IMR-90 (cell line): ENCODE data around the gene DCN. TPM values are rescaled to one million over a fixed set of nuclear protein-coding genes. Genes with fewer than 3 reads are reported as not detected.

ENCODE experiments used
- ATAC-seq: fragments of 200-7000 bp; cut with Tn5 transposase; 2 replicates; pipeline ENCODE4 v1.9.1; 2020; ENCODE audit warnings: low read depth, mild to moderate bottlenecking, moderate library complexity
- BruUV-seq: library from RNA; stranded (reverse); fragments of 400-500 nt; replicated peaks from 2 replicates; lab custom pipeline; 2021; lab: Mats Ljungman, UMichigan
- CTCF ChIA-PET: fragments of 300-600 bp; formaldehyde crosslinking; extraction: SDS; loops from one replicate; lab custom pipeline; 2021; ENCODE audit warnings: antibody characterized with exemption; lab: Yijun Ruan, JAX
- POLR2A ChIA-PET: fragments of 300-600 bp; sonication (Branson Sonifier 250); formaldehyde crosslinking; loops from one replicate; lab custom pipeline; 2022; ENCODE audit warnings: antibody characterized with exemption; ENCODE audit not compliant: unreplicated experiment; lab: Charles Lee
- DNase-seq: peaks from one replicate; pipeline ENCODE4 v3.0.0; 2013
- H2AFZ ChIP-seq: replicated peaks from 2 replicates; pipeline ENCODE3; 2013; ENCODE audit warnings: low read length, mild to moderate bottlenecking; ENCODE audit not compliant: poor library complexity
- H2AK5ac ChIP-seq: 2 replicates; pipeline ENCODE4 v1.6.1; 2013; ENCODE audit warnings: low read depth, low read length, inconsistent platforms
- H2AK9ac ChIP-seq: replicated peaks from 2 replicates; pipeline ENCODE3; 2013; ENCODE audit warnings: mild to moderate bottlenecking, low read depth, low read length, moderate library complexity; ENCODE audit not compliant: poor library complexity
- H2BK120ac ChIP-seq: 2 replicates; pipeline ENCODE4 v1.6.1; 2013; ENCODE audit warnings: low read depth, low read length, inconsistent platforms
- H2BK15ac ChIP-seq: 3 replicates; pipeline ENCODE4 v1.6.1; 2013; ENCODE audit warnings: low read depth, low read length, inconsistent platforms
- H2BK20ac ChIP-seq: 2 replicates; pipeline ENCODE4 v1.6.1; 2013; ENCODE audit warnings: low read depth, mild to moderate bottlenecking, inconsistent platforms, low read length, moderate library complexity
- H2BK5ac ChIP-seq: 2 replicates; pipeline ENCODE4 v1.6.1; 2013; ENCODE audit warnings: mild to moderate bottlenecking, low read depth, low read length, inconsistent platforms; ENCODE audit not compliant: poor library complexity, severe bottlenecking
- H3K14ac ChIP-seq: replicated peaks from 2 replicates; pipeline ENCODE4 v1.6.1; 2013; ENCODE audit warnings: low read depth, low read length, inconsistent platforms
- H3K18ac ChIP-seq: 2 replicates; pipeline ENCODE4 v1.6.1; 2013; ENCODE audit warnings: low read depth, low read length, control low read depth
- H3K23ac ChIP-seq: 2 replicates; pipeline ENCODE4 v1.6.1; 2013; ENCODE audit warnings: low read depth, low read length, inconsistent platforms
- H3K27ac ChIP-seq: 2 replicates; pipeline ENCODE4 v1.5.1; 2013; ENCODE audit warnings: mild to moderate bottlenecking, control low read depth, low read length; ENCODE audit not compliant: insufficient read depth
- H3K27me3 ChIP-seq: 2 replicates; pipeline ENCODE4 v1.6.1; 2013; ENCODE audit warnings: low read length; ENCODE audit not compliant: control insufficient read depth, insufficient read depth
- H3K36me3 ChIP-seq: 2 replicates; pipeline ENCODE4 v1.6.1; 2013; ENCODE audit warnings: low read length, mixed read lengths; ENCODE audit not compliant: control insufficient read depth, insufficient read depth
- H3K4ac ChIP-seq: 2 replicates; pipeline ENCODE4 v1.6.1; 2013; ENCODE audit warnings: low read depth, low read length, inconsistent platforms
- H3K4me1 ChIP-seq: 2 replicates; pipeline ENCODE4 v1.6.1; 2013; ENCODE audit warnings: low read length, mixed read lengths; ENCODE audit not compliant: control insufficient read depth, insufficient read depth
- H3K4me2 ChIP-seq: 2 replicates; pipeline ENCODE4 v1.6.1; 2013; ENCODE audit warnings: low read depth, mild to moderate bottlenecking, control low read depth, low read length, moderate library complexity
- H3K4me3 ChIP-seq: 2 replicates; pipeline ENCODE4 v1.5.1; 2013; ENCODE audit warnings: low read depth, mild to moderate bottlenecking, control low read depth, low read length, moderate library complexity; ENCODE audit not compliant: insufficient read depth
- H3K56ac ChIP-seq: 2 replicates; pipeline ENCODE4 v1.6.1; 2013; ENCODE audit warnings: low read length, inconsistent platforms; ENCODE audit not compliant: insufficient read depth; ENCODE audit errors: extremely low read depth
- H3K79me1 ChIP-seq, 2 experiments: 2 replicates each; pipeline ENCODE4 v1.6.1; 2013; ENCODE audit warnings: low read length in 2 of 2, inconsistent platforms in 1 of 2, low read depth in 1 of 2
- H3K9ac ChIP-seq: 2 replicates; pipeline ENCODE4 v1.6.1; 2013; ENCODE audit warnings: low read depth, low read length, control low read depth
- H3K9me1 ChIP-seq: 2 replicates; pipeline ENCODE4 v1.6.1; 2013; ENCODE audit warnings: low read length, inconsistent platforms; ENCODE audit not compliant: insufficient read depth
- H3K9me3 ChIP-seq: 2 replicates; pipeline ENCODE4 v1.6.1; 2013; ENCODE audit warnings: low read length; ENCODE audit not compliant: control insufficient read depth, insufficient read depth
- H4K20me1 ChIP-seq: 2 replicates; pipeline ENCODE4 v1.6.1; 2013; ENCODE audit warnings: low read length, inconsistent platforms; ENCODE audit not compliant: insufficient read depth
- H4K5ac ChIP-seq: 2 replicates; pipeline ENCODE4 v1.6.1; 2013; ENCODE audit warnings: mild to moderate bottlenecking, low read depth, low read length, control low read depth
- H4K8ac ChIP-seq, 2 experiments: 2 replicates each; pipeline ENCODE4 v1.6.1; 2013; ENCODE audit warnings: low read depth in 2 of 2, low read length in 2 of 2, control low read depth in 1 of 2, inconsistent platforms in 1 of 2
- H4K91ac ChIP-seq: 2 replicates; pipeline ENCODE4 v1.6.1; 2013; ENCODE audit warnings: low read depth, low read length, inconsistent platforms; ENCODE audit not compliant: insufficient read depth
- BHLHE40 ChIP-seq: fragments of 150-350 bp; IDR thresholded peaks from 2 replicates; pipeline ENCODE4 v1.6.1; 2016; ENCODE audit warnings: mild to moderate bottlenecking, low read depth, low read length
- CEBPB ChIP-seq: IDR thresholded peaks from 2 replicates; pipeline ENCODE4 v1.6.1; 2012; ENCODE audit warnings: low read depth, low read length, improper control_type of control experiment
- CHD1 ChIP-seq: IDR thresholded peaks from 2 replicates; pipeline ENCODE4 v1.6.1; 2012; ENCODE audit warnings: low read depth, low read length, improper control_type of control experiment
- CTCF ChIP-seq: conservative IDR thresholded peaks from 2 replicates; pipeline ENCODE4 v1.5.1; 2012; ENCODE audit warnings: mild to moderate bottlenecking, low read depth, low read length, improper control_type of control experiment
- FOS ChIP-seq: fragments of 150-350 bp; IDR thresholded peaks from 2 replicates; pipeline ENCODE4 v1.6.1; 2016; ENCODE audit warnings: low read depth, low read length
- MAFK ChIP-seq: IDR thresholded peaks from 2 replicates; pipeline ENCODE4 v1.6.1; 2012; ENCODE audit warnings: low read depth, low read length, improper control_type of control experiment
- MAZ ChIP-seq: IDR thresholded peaks from 2 replicates; pipeline ENCODE4 v1.6.1; 2012; ENCODE audit warnings: low read depth, mild to moderate bottlenecking, low read length, improper control_type of control experiment, moderate library complexity, borderline replicate concordance
- MXI1 ChIP-seq: IDR thresholded peaks from 2 replicates; pipeline ENCODE4 v1.6.1; 2012; ENCODE audit warnings: low read depth, mild to moderate bottlenecking, low read length, moderate library complexity, borderline replicate concordance
- NFE2L2 ChIP-seq: fragments of 150-350 bp; IDR thresholded peaks from 2 replicates; pipeline ENCODE4 v1.6.1; 2016; ENCODE audit warnings: low read depth, mild to moderate bottlenecking, low read length
- POLR2A ChIP-seq: IDR thresholded peaks from 2 replicates; pipeline ENCODE4 v1.6.1; 2012; ENCODE audit warnings: mild to moderate bottlenecking, low read depth, low read length
- RAD21 ChIP-seq: IDR thresholded peaks from 2 replicates; pipeline ENCODE4 v1.6.1; 2012; ENCODE audit warnings: low read length, improper control_type of control experiment
- RCOR1 ChIP-seq: IDR thresholded peaks from 2 replicates; pipeline ENCODE4 v1.6.1; 2012; ENCODE audit warnings: mild to moderate bottlenecking, low read length, improper control_type of control experiment; ENCODE audit not compliant: insufficient replicate concordance
- RFX5 ChIP-seq: IDR thresholded peaks from 2 replicates; pipeline ENCODE4 v1.8.0; 2012; ENCODE audit warnings: low read depth, mild to moderate bottlenecking, low read length, moderate library complexity
- SMC3 ChIP-seq: fragments of 150-350 bp; IDR thresholded peaks from 2 replicates; pipeline ENCODE4 v1.6.1; 2016; ENCODE audit warnings: low read depth, mild to moderate bottlenecking, antibody characterized with exemption, low read length, moderate library complexity
- WGBS, 2 experiments: methylation state at CpG; one replicate each; pipeline versions ENCODE4 v1.1.5 to v1.1.7; 2013; ENCODE audit warnings: missing lambda C conversion rate in 2 of 2; ENCODE audit not compliant: insufficient read length in 1 of 2; ENCODE audit errors: extremely low coverage in 2 of 2; 5-methylcytosine and 5-hydroxymethylcytosine counted together
- dilution Hi-C: fragments of 300-500 bp; cut with HindIII; formaldehyde crosslinking; loops from one replicate; pipeline ENCODE4 v1.14.3; 2018; ENCODE audit warnings: low sequenced_read_pairs; ENCODE audit not compliant: unreplicated experiment
- in situ Hi-C: fragments of 300-500 bp; cut with MboI; formaldehyde crosslinking; loops from 3 replicates; pipeline ENCODE4 v1.14.3; 2019; ENCODE audit warnings: low sequenced_read_pairs, inconsistent platforms, mixed read lengths
- intact Hi-C: fragments of 100-400 bp; cut with micrococcal nuclease; formaldehyde crosslinking; loops from 2 replicates; pipeline ENCODE4 v1.10.0; 2022
- polyA plus RNA-seq, 3 experiments: library from polyadenylated mRNA; depleted of rRNA; stranded (reverse); fragments of >200 nt; gene quantifications; 2 replicates each; pipeline ENCODE4 v1.2.3, GENCODE V29; 2012; ENCODE audit warnings: low replicate concordance in 1 of 3
- total RNA-seq: library from RNA; depleted of rRNA; stranded (reverse); fragments of >200 nt; gene quantifications from 2 replicates; pipeline ENCODE4 v1.2.3, GENCODE V29; 2012
- TF ChIP-seq, protein P1 (sequence below): fragments of 150-350 bp; IDR thresholded peaks from 2 replicates; pipeline ENCODE4 v1.6.1; 2017; ENCODE audit warnings: mild to moderate bottlenecking, antibody characterized with exemption, low read length, low read depth
- TF ChIP-seq, protein P2 (sequence below): fragments of 150-350 bp; IDR thresholded peaks from 2 replicates; pipeline ENCODE4 v1.6.1; 2016; ENCODE audit warnings: low read depth, mild to moderate bottlenecking, low read length, moderate library complexity, borderline replicate concordance

The DCN gene
- total and polyA plus RNA-seq, 2 of the 4 experiments (the other 2 are of a cell fraction): 241 to 965 TPM

GRCh38 chr12:91186156-91186555, 3.5 kb upstream of the DCN start:
- Histone ChIP-seq H3K27ac (peak overlapping the region; percentile 97; the same call in 1 of the 2 replicates), H4K20me1 (no peaks in the 10 kb centered on the region), H3K79me1 (no peaks in the 10 kb centered on the region; a peak in 1 of 4 replicates), H3K18ac (peak overlapping the region; percentile 98), H3K9ac (no peak overlapping the region), H3K9me1 (no peaks in the 10 kb centered on the region; the same call in 1 of the 2 replicates), H3K56ac (no peak overlapping the region; the same call in 1 of the 2 replicates), H3K4me2 (no peak overlapping the region), H2AFZ (no peak overlapping the region), H2BK120ac (peak overlapping the region; percentile 99), H3K27me3 (no peaks in the 10 kb centered on the region), H2BK15ac (peak overlapping the region; percentile 53), H3K23ac (peak overlapping the region; percentile 71), H3K14ac (0 out of 2 replicates have a peak overlapping the region, but pooled peaks have one; percentile 76), H2AK9ac (no peak overlapping the region), H2BK20ac (peak overlapping the region; percentile 74), H3K9me3 (no peaks in the 10 kb centered on the region), H3K4ac (peak overlapping the region; percentile 68), H4K5ac (peak overlapping the region; percentile 81), H3K36me3 (no peaks in the 10 kb centered on the region), H3K4me3 (no peak overlapping the region), H2BK5ac (no peak overlapping the region), H4K91ac (peak overlapping the region; percentile 88; the same call in 1 of the 2 replicates), H2AK5ac (no peak overlapping the region), H3K4me1 (peaks cover 10% of the 10 kb centered on the region), H4K8ac (no peak overlapping the region; a peak in 2 of 4 replicates)
- dilution Hi-C loops (no loop called here), intact Hi-C loops (no loop called here), in situ Hi-C loops (no loop called here)
- WGBS, 2 experiments: no CpG with 5 or more reads among the region's 2 CpGs
- ChIA-PET CTCF (no interaction called here), POLR2A (no interaction called here)
- no TSS peak for BruUV-seq
- ATAC-seq: no peak
- no peak for DNase-seq
- TF ChIP-seq NFE2L2 (no peak), RAD21 (no peak), RFX5 (no peak), CTCF (no peak), MAFK (no peak), CHD1 (no peak), POLR2A (no peak), MXI1 (no peak), RCOR1 (no peak), MAZ (no peak), SMC3 (no peak), CEBPB (no peak), FOS (no peak), BHLHE40 (no peak)
- TF ChIP-seq, protein P1, sequence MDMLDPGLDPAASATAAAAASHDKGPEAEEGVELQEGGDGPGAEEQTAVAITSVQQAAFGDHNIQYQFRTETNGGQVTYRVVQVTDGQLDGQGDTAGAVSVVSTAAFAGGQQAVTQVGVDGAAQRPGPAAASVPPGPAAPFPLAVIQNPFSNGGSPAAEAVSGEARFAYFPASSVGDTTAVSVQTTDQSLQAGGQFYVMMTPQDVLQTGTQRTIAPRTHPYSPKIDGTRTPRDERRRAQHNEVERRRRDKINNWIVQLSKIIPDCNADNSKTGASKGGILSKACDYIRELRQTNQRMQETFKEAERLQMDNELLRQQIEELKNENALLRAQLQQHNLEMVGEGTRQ: no peak
- TF ChIP-seq, protein P2, sequence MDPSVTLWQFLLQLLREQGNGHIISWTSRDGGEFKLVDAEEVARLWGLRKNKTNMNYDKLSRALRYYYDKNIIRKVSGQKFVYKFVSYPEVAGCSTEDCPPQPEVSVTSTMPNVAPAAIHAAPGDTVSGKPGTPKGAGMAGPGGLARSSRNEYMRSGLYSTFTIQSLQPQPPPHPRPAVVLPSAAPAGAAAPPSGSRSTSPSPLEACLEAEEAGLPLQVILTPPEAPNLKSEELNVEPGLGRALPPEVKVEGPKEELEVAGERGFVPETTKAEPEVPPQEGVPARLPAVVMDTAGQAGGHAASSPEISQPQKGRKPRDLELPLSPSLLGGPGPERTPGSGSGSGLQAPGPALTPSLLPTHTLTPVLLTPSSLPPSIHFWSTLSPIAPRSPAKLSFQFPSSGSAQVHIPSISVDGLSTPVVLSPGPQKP: no peak
